H1 (cell line): ENCODE data around the gene ZBTB20. TPM values are rescaled to one million over a fixed set of nuclear protein-coding genes. Genes with fewer than 3 reads are reported as not detected.

Experiments
- CTCF ChIA-PET: fragments of 300-600 bp; sonication (Branson Sonifier 250); formaldehyde crosslinking; loops from one replicate; lab custom pipeline; 2021; ENCODE audit not compliant: partially characterized antibody; lab: Charles Lee
- POLR2A ChIA-PET: fragments of 300-600 bp; sonication (Branson Sonifier 250); formaldehyde crosslinking; loops from one replicate; lab custom pipeline; 2021; ENCODE audit warnings: inconsistent platforms; ENCODE audit not compliant: partially characterized antibody; lab: Charles Lee
- DNase-seq, 2 experiments: peaks; one replicate each; pipeline versions ENCODE4 v3.0.0 to v3.0.0-alpha.2; 2010 to 2022; ENCODE audit warnings: low spot score in 2 of 2, low read depth in 1 of 2, mixed read lengths in 1 of 2
- FAIRE-seq: peaks from 2 replicates; lab custom pipeline; 2011; peaks lifted over from hg19 to GRCh38; lab: Jason Lieb, UNC
- H2AFZ ChIP-seq: 2 replicates; pipeline ENCODE4 v1.8.1; 2012; ENCODE audit warnings: low read length, inconsistent platforms
- H2AK5ac ChIP-seq: 2 replicates; pipeline ENCODE4 v1.6.1; 2013; ENCODE audit warnings: low read depth, low read length
- H2BK120ac ChIP-seq: replicated peaks from 2 replicates; pipeline ENCODE3; 2013; ENCODE audit warnings: low read depth, low read length, inconsistent platforms
- H2BK12ac ChIP-seq: 2 replicates; pipeline ENCODE4 v1.6.1; 2013; ENCODE audit warnings: low read depth, low read length
- H2BK15ac ChIP-seq: 2 replicates; pipeline ENCODE4 v1.6.1; 2013; ENCODE audit warnings: low read length
- H2BK20ac ChIP-seq: 2 replicates; pipeline ENCODE4 v1.6.1; 2013; ENCODE audit warnings: low read length
- H2BK5ac ChIP-seq: 2 replicates; pipeline ENCODE4 v1.6.1; 2013; ENCODE audit warnings: low read depth, low read length
- H3K14ac ChIP-seq: 2 replicates; pipeline ENCODE4 v1.6.1; 2013; ENCODE audit warnings: inconsistent platforms; ENCODE audit not compliant: insufficient read length
- H3K18ac ChIP-seq: 2 replicates; pipeline ENCODE4 v1.6.1; 2013; ENCODE audit warnings: low read length; ENCODE audit errors: extremely low read depth
- H3K23ac ChIP-seq: 2 replicates; pipeline ENCODE4 v1.6.1; 2013; ENCODE audit warnings: inconsistent platforms; ENCODE audit not compliant: insufficient read length
- H3K23me2 ChIP-seq: 2 replicates; pipeline ENCODE4 v1.6.1; 2013; ENCODE audit warnings: low read depth, low read length
- H3K27ac ChIP-seq: 2 replicates; pipeline ENCODE4 v1.6.1; 2011; ENCODE audit warnings: low read depth, low read length, inconsistent platforms
- H3K27me3 ChIP-seq, 4 experiments: replicated peaks in 1 of 4; 1 replicate in 1 of 4; 2 replicates in 3 of 4; pipeline versions ENCODE4 v1.6.1 to v1.8.1; 2011 to 2013; ENCODE audit warnings: low read length in 3 of 4, mild to moderate bottlenecking in 3 of 4, inconsistent platforms in 2 of 4, mixed read lengths in 2 of 4, moderate library complexity in 1 of 4; ENCODE audit not compliant: control insufficient read depth in 3 of 4, insufficient read depth in 3 of 4; ENCODE audit errors: extremely low read depth in 1 of 4
- H3K36me3 ChIP-seq, 4 experiments: 2 replicates each; pipeline versions ENCODE4 v1.6.1 to v1.8.1; 2011 to 2013; ENCODE audit warnings: mild to moderate bottlenecking in 4 of 4, low read length in 3 of 4, moderate library complexity in 2 of 4, control low read depth in 1 of 4, inconsistent platforms in 1 of 4; ENCODE audit not compliant: insufficient read depth in 4 of 4, control insufficient read depth in 2 of 4
- H3K4ac ChIP-seq: replicated peaks from 2 replicates; pipeline ENCODE3; 2013; ENCODE audit warnings: low read length, low read depth, mixed read lengths, inconsistent platforms; ENCODE audit not compliant: insufficient read length
- H3K4me1 ChIP-seq, 4 experiments: replicated peaks in 1 of 4; 1 replicate in 1 of 4; 2 replicates in 3 of 4; pipeline versions ENCODE4 v1.6.1 to v1.8.1; 2011 to 2013; ENCODE audit warnings: low read length in 3 of 4, inconsistent platforms in 2 of 4, mixed read lengths in 1 of 4; ENCODE audit not compliant: insufficient read depth in 4 of 4, control insufficient read depth in 3 of 4
- H3K4me2 ChIP-seq, 2 experiments: 2 replicates each; pipeline versions ENCODE4 v1.6.1 to v1.8.1; 2011 to 2013; ENCODE audit warnings: low read depth in 2 of 2, low read length in 2 of 2, control low read depth in 1 of 2, inconsistent platforms in 1 of 2, mild to moderate bottlenecking in 1 of 2; ENCODE audit not compliant: insufficient read depth in 1 of 2
- H3K4me3 ChIP-seq, 4 experiments: fragments of 200-600, 300-600 bp in 1 of 4; sonication (generic), shearing (Covaris generic), sonication (Bioruptor Twin) in 1 of 4; 2 replicates each; pipeline versions ENCODE4 v1.5.1 to v1.8.1; 2011 to 2016; ENCODE audit warnings: low read length in 4 of 4, low read depth in 3 of 4, control low read depth in 2 of 4, inconsistent platforms in 2 of 4, mild to moderate bottlenecking in 2 of 4, mixed read lengths in 1 of 4, moderate library complexity in 1 of 4; ENCODE audit not compliant: insufficient read depth in 2 of 4; ENCODE audit errors: extremely low read depth in 1 of 4
- H3K56ac ChIP-seq: replicated peaks from 2 replicates; pipeline ENCODE3; 2013; ENCODE audit warnings: low read depth, mild to moderate bottlenecking, mixed read lengths, low read length, inconsistent platforms; ENCODE audit not compliant: insufficient read length
- H3K79me1 ChIP-seq: 2 replicates; pipeline ENCODE4 v1.6.1; 2013; ENCODE audit warnings: low read depth, low read length, control low read depth
- H3K79me2 ChIP-seq, 2 experiments: 2 replicates each; pipeline versions ENCODE4 v1.6.1 to v1.8.1; 2012 to 2013; ENCODE audit warnings: low read length in 2 of 2, mild to moderate bottlenecking in 2 of 2, inconsistent platforms in 1 of 2; ENCODE audit not compliant: insufficient read depth in 2 of 2, control insufficient read depth in 1 of 2
- H3K9ac ChIP-seq, 4 experiments: replicated peaks in 1 of 4; 1 replicate in 1 of 4; 2 replicates in 3 of 4; pipeline versions ENCODE4 v1.6.1 to v1.8.1; 2011 to 2013; ENCODE audit warnings: low read depth in 3 of 4, low read length in 3 of 4, control low read depth in 2 of 4, mild to moderate bottlenecking in 2 of 4, moderate library complexity in 2 of 4, inconsistent platforms in 1 of 4; ENCODE audit errors: extremely low read depth in 1 of 4
- H3K9me3 ChIP-seq, 2 experiments: 2 replicates each; pipeline versions ENCODE4 v1.6.1 to v1.8.1; 2012 to 2013; ENCODE audit warnings: mild to moderate bottlenecking in 2 of 2, moderate library complexity in 2 of 2, control low read depth in 1 of 2, inconsistent platforms in 1 of 2, low read depth in 1 of 2, low read length in 1 of 2, mixed read lengths in 1 of 2; ENCODE audit not compliant: insufficient read depth in 2 of 2
- H4K20me1 ChIP-seq, 2 experiments: replicated peaks in 1 of 2; 2 replicates each; pipeline versions ENCODE3 to v1.8.1; 2011 to 2013; ENCODE audit warnings: inconsistent platforms in 2 of 2, low read length in 2 of 2, mild to moderate bottlenecking in 1 of 2; ENCODE audit not compliant: insufficient read depth in 2 of 2, control insufficient read depth in 1 of 2
- H4K5ac ChIP-seq: 2 replicates; pipeline ENCODE4 v1.6.1; 2013; ENCODE audit warnings: low read length, low read depth, mixed read lengths, inconsistent platforms; ENCODE audit not compliant: insufficient read length
- H4K8ac ChIP-seq: 2 replicates; pipeline ENCODE4 v1.8.0; 2013; ENCODE audit warnings: mild to moderate bottlenecking, moderate library complexity, low read length, inconsistent platforms; ENCODE audit not compliant: insufficient read depth; ENCODE audit errors: extremely low read depth
- H4K91ac ChIP-seq: replicated peaks from 2 replicates; pipeline ENCODE3; 2013; ENCODE audit warnings: low read length, mixed read lengths, inconsistent platforms; ENCODE audit not compliant: insufficient read length
- JUND ChIP-seq: IDR thresholded peaks from 2 replicates; pipeline ENCODE4 v1.6.1; 2011; ENCODE audit warnings: mild to moderate bottlenecking, improper control_type of control experiment, low read length
- WGBS, 2 experiments: shearing (Covaris generic) in 1 of 2; methylation state at CpG; one replicate each; pipeline versions ENCODE4 v1.1.6 to v1.1.7; 2013 to 2015; ENCODE audit warnings: low lambda C conversion rate in 2 of 2, mixed read lengths in 2 of 2, inconsistent platforms in 1 of 2, low coverage in 1 of 2, missing lambda C conversion rate in 1 of 2; ENCODE audit not compliant: insufficient replicate concordance in 2 of 2, insufficient coverage in 1 of 2, insufficient read length in 1 of 2; ENCODE audit errors: extremely low coverage in 1 of 2, missing lambda C conversion rate in 1 of 2; 5-methylcytosine and 5-hydroxymethylcytosine counted together
- polyA plus RNA-seq, 7 experiments: library from polyadenylated mRNA; depleted of rRNA in 3 of 7; stranded (reverse) in 5 of 7; unstranded in 2 of 7; fragments of >200 nt in 5 of 7; fragments of 200-250 nt in 2 of 7; gene quantifications; 1 replicate in 5 of 7; 2 replicates in 1 of 7; 4 replicates in 1 of 7; pipeline versions ENCODE4 v1.2.1 to v1.2.3, GENCODE V29; 2011 to 2013; ENCODE audit warnings: missing spikeins in 2 of 7, mixed read lengths in 2 of 7
- total RNA-seq: library from RNA; stranded (reverse); fragmentation: NEBNext Ultra II Directional; extraction: Animal tissue kit (Norgen Biotek cat#: 25700); gene quantifications from 2 replicates; pipeline ENCODE4 v1.2.1, GENCODE V29; 2021

The ZBTB20 gene
- total and polyA plus RNA-seq, 2 of the 8 experiments (the other 6 are each of a cell fraction or from before 2014, with no cell fraction given): 0.35 to 1.3 TPM

- no peak overlapping the region for H3K27ac ChIP-seq
- no peaks in the 10 kb centered on the region for H3K23me2 ChIP-seq
- peaks cover 0 to 5% (median 0%) of the 10 kb centered on the region in 4 experiments; a peak in 1 of 7 replicates for H3K4me1 ChIP-seq
- H3K4me2 ChIP-seq: no peak overlapping the region
- TF ChIP-seq JUND: no peak
- H3K79me2 ChIP-seq: no peaks in the 10 kb centered on the region
- H2BK5ac ChIP-seq: no peak overlapping the region
- H3K18ac ChIP-seq: no peak overlapping the region
- H2BK20ac ChIP-seq: no peak overlapping the region
- H2AFZ ChIP-seq: no peak overlapping the region
- no peak overlapping the region for H2BK120ac ChIP-seq
- no peak overlapping the region for H4K91ac ChIP-seq
- no peaks in the 10 kb centered on the region for H3K79me1 ChIP-seq
- no peak overlapping the region for H3K23ac ChIP-seq
- H2AK5ac ChIP-seq: no peak overlapping the region
- H3K56ac ChIP-seq: no peak overlapping the region
- no peak overlapping the region for H2BK15ac ChIP-seq
- no peak overlapping the region for H4K8ac ChIP-seq
- H4K20me1 ChIP-seq: no peaks in the 10 kb centered on the region
- H4K5ac ChIP-seq: no peak overlapping the region
- H3K14ac ChIP-seq: no peak overlapping the region
- H2BK12ac ChIP-seq: no peak overlapping the region
- no peak for DNase-seq
- no peak for FAIRE-seq
- CTCF ChIA-PET: interaction anchor here (0.9 to 1.1 kb wide), 2 partner anchors 42 to 76 kb away, joined by 3 read pairs; no protein-coding TSS in a partner anchor
- no peaks in the 10 kb centered on the region for H3K36me3 ChIP-seq
- H3K4ac ChIP-seq: no peak overlapping the region
- no peaks in the 10 kb centered on the region for H3K27me3 ChIP-seq
- H3K9ac ChIP-seq: no peak overlapping the region
- H3K4me3 ChIP-seq: no peak overlapping the region
- 92% methylated on average over 1 of the region's 1 CpG; no CpG with 5 or more reads in 1 of the 2 experiments for WGBS, 2 experiments
- H3K9me3 ChIP-seq: no peaks in the 10 kb centered on the region
- POLR2A ChIA-PET: no interaction called here
Observed at GRCh38 chr3:114460459-114460858, 686.6 kb downstream of the ZBTB20 start.
